Activated CD4-positive, alpha-beta memory T cell treated with anti-CD3 and anti-CD28 coated beads for 36 hours (primary cell): ENCODE results near the gene RNF151. TPM values are rescaled to one million over a fixed set of nuclear protein-coding genes. Genes with fewer than 3 reads are reported as not detected.

ENCODE experiments used
- CTCF ChIA-PET: fragments of 350-600 bp; sonication (Branson Sonifier 250); formaldehyde crosslinking; loops from one replicate; lab custom pipeline; 2021; ENCODE audit warnings: antibody characterized with exemption, inconsistent platforms; lab: Charles Lee
- POLR2A ChIA-PET: fragments of 350-600 bp; sonication (Branson Sonifier 250); formaldehyde crosslinking; loops from one replicate; lab custom pipeline; 2021; ENCODE audit warnings: antibody characterized with exemption; lab: Charles Lee
- DNase-seq: peaks from one replicate; pipeline ENCODE4 v3.0.0-alpha.2; 2020
- H3K27ac Mint-ChIP-seq: one replicate; pipeline ENCODE4 v1.8.0; 2021; ENCODE audit warnings: mixed read lengths
- H3K27me3 Mint-ChIP-seq: one replicate; pipeline ENCODE4 v1.8.0; 2021; ENCODE audit warnings: mixed read lengths
- H3K36me3 Mint-ChIP-seq: one replicate; pipeline ENCODE4 v1.8.0; 2021; ENCODE audit warnings: mixed read lengths
- H3K4me1 Mint-ChIP-seq: one replicate; pipeline ENCODE4 v1.8.0; 2021; ENCODE audit warnings: low read depth, mixed read lengths
- H3K4me3 Mint-ChIP-seq: one replicate; pipeline ENCODE4 v1.8.0; 2021; ENCODE audit warnings: mild to moderate bottlenecking, mixed read lengths
- H3K9me3 Mint-ChIP-seq: one replicate; pipeline ENCODE4 v1.8.0; 2021; ENCODE audit warnings: mixed read lengths
- intact Hi-C: fragments of 100-400 bp; cut with micrococcal nuclease; formaldehyde crosslinking; loops from one replicate; pipeline ENCODE4 v1.15.1; 2023
- total RNA-seq, 2 experiments: library from RNA; stranded (reverse); gene quantifications; one replicate each; pipeline ENCODE4 v1.2.3, GENCODE V29; 2021

RNF151 gene
- total RNA-seq, 2 experiments from 2014 or later: not detected

- Mint-ChIP-seq H3K4me3 (no peak overlapping the region), H3K4me1 (peaks cover 20% of the 10 kb centered on the region), H3K27ac (no peak overlapping the region), H3K9me3 (no peaks in the 10 kb centered on the region), H3K27me3 (no peaks in the 10 kb centered on the region), H3K36me3 (peaks cover 38% of the 10 kb centered on the region)
- CTCF ChIA-PET: no interaction called here
- intact Hi-C loops: no loop called here
- no peak for DNase-seq
- POLR2A ChIA-PET: interaction anchor here (0.8 to 1.0 kb wide), 2 partner anchors 9 to 10 kb away, joined by 3 to 4 read pairs; partner anchors contain the start of gene RPS2
Observed at GRCh38 chr16:1974157-1975070, 7.8 kb downstream of the RNF151 start.

- Mint-ChIP-seq H3K36me3 (peaks cover 39% of the 10 kb centered on the region), H3K4me3 (no peak overlapping the region), H3K27ac (no peak overlapping the region), H3K4me1 (peaks cover 20% of the 10 kb centered on the region), H3K27me3 (peaks cover 3% of the 10 kb centered on the region), H3K9me3 (no peaks in the 10 kb centered on the region)
- POLR2A ChIA-PET: interaction anchor here (0.8 to 1.8 kb wide), 2 partner anchors 11 kb away, joined by 3 to 9 read pairs; partner anchors contain the start of gene RPS2
- CTCF ChIA-PET: no interaction called here
- intact Hi-C loops: no loop called here
- DNase-seq: no peak
Observed at GRCh38 chr16:1975432-1976215, 9.0 kb downstream of the RNF151 start.

GRCh38 chr16:1976216-1976520, 9.5 kb downstream of the RNF151 start:
- intact Hi-C loops: no loop called here
- DNase-seq: no peak
- Mint-ChIP-seq H3K36me3 (peaks cover 39% of the 10 kb centered on the region), H3K4me1 (peaks cover 15% of the 10 kb centered on the region), H3K9me3 (no peaks in the 10 kb centered on the region), H3K4me3 (no peak overlapping the region), H3K27ac (no peak overlapping the region), H3K27me3 (peaks cover 9% of the 10 kb centered on the region)
- CTCF ChIA-PET: no interaction called here
- POLR2A ChIA-PET: interaction anchor here (1.8 kb wide), 1 partner anchor 12 kb away, joined by 9 read pairs; the partner anchor contains the start of gene RPS2

DNA sequence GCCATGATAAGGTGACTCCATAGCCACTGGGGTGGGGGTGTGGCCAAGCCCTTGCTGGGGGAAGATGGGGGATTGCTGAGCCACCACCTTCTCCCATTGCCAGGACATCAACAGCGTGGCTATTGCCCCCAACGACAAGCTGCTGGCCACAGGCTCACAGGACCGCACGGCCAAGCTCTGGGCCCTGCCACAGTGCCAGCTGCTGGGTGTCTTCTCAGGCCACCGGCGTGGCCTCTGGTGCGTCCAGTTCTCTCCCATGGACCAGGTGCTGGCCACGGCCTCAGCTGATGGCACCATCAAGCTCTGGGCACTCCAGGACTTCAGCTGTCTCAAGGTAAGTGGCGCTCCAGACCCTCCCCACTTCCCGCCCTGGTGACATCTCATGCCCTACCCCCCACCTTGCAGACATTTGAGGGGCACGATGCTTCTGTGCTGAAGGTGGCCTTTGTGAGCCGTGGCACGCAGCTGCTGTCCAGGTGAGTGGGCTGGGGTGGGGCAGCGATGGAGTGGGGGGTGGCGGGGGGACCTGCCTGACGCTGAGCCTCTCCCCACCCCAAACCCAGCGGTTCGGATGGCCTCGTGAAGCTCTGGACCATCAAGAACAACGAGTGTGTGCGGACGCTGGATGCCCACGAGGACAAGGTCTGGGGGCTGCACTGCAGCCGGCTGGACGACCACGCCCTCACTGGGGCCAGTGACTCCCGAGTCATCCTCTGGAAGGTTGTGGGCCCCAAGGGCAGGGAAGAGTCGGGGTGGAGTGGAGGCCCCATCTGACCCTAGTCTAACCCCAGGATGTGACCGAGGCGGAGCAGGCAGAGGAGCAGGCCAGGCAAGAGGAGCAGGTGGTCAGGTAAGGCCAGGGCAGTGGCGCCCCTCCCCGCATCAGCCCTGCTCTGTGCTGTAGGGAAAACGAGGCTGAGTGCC, 10.6 kb downstream of the RNF151 start:
- CTCF ChIA-PET: interaction anchor here (1.2 kb wide), 1 partner anchor 11 kb away, joined by 3 read pairs; no protein-coding TSS in a partner anchor
- POLR2A ChIA-PET: interaction anchor here (1.8 kb wide), 1 partner anchor 13 kb away, joined by 9 read pairs; the partner anchor contains the start of gene RPS2
- peaks cover 32% of the 10 kb centered on the region for H3K36me3 Mint-ChIP-seq
- no peak for DNase-seq
- no peaks in the 10 kb centered on the region for H3K9me3 Mint-ChIP-seq
- H3K4me1 Mint-ChIP-seq: peaks cover 7% of the 10 kb centered on the region
- intact Hi-C loops: no loop called here
- no peak overlapping the region for H3K4me3 Mint-ChIP-seq
- H3K27ac Mint-ChIP-seq: no peak overlapping the region
- peaks cover 15% of the 10 kb centered on the region for H3K27me3 Mint-ChIP-seq

DNA sequence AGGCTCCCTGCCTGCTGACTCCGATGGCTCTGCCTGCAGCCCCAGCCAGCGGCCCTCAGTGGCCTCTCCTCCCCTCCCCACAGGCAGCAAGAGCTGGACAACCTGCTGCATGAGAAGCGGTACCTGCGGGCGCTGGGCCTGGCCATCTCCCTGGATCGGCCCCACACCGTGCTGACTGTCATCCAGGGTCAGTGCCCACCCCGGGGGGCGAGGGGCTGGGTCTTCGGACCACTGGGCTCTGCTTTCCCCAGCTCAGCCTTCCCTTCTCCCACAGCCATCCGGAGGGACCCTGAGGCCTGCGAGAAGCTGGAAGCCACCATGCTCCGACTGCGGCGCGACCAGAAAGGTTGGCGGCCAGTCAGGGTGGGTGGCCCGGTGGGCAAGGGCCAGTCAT, 11.2 kb downstream of the RNF151 start:
- Mint-ChIP-seq H3K9me3 (no peaks in the 10 kb centered on the region), H3K36me3 (peaks cover 30% of the 10 kb centered on the region), H3K27ac (no peak overlapping the region), H3K4me1 (peaks cover 5% of the 10 kb centered on the region), H3K27me3 (peaks cover 21% of the 10 kb centered on the region), H3K4me3 (no peak overlapping the region)
- intact Hi-C loops: no loop called here
- CTCF ChIA-PET: interaction anchor here (1.2 kb wide), 1 partner anchor 10 kb away, joined by 3 read pairs; no protein-coding TSS in a partner anchor
- POLR2A ChIA-PET: no interaction called here
- no peak for DNase-seq

DNA sequence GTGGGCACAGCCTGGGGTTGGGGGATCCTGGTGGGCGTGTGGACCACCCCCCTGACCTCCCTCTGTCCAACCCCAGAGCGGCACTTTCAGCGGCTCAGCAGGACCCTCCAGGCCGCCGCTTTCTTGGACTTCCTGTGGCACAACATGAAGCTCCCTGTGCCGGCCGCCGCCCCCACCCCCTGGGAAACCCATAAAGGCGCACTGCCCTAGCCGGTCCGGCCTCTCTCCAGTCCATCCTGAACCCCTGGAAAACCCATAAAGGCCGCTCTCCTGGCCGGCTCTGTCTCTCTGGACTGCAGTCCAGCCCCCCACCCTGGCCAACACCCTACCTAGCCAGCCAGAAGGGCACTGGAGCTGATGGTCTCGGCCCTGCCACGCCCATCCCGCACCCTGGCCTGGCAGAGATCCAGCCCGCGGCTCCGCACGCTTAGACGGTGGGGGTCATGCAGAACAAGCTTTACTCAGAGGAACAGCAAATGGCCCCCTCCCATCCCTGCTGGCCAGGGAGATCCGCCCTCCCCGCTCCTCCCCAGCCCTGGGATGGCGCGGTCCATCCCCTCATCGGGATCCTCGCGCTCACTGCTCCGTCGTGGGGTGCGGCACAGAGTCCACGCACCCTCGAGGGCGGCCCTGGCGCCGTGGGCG, 11.9 kb downstream of the RNF151 start:
- Mint-ChIP-seq H3K4me3 (no peak overlapping the region), H3K36me3 (peaks cover 29% of the 10 kb centered on the region), H3K27ac (no peak overlapping the region), H3K27me3 (peaks cover 26% of the 10 kb centered on the region), H3K9me3 (no peaks in the 10 kb centered on the region), H3K4me1 (peaks cover 4% of the 10 kb centered on the region)
- intact Hi-C loops: no loop called here
- ChIA-PET CTCF (interaction anchor here (1.2 kb wide), 1 partner anchor 9 kb away, joined by 3 read pairs; no protein-coding TSS in a partner anchor), POLR2A (interaction anchor here (1.2 kb wide), 1 partner anchor 14 kb away, joined by 4 read pairs; the partner anchor contains the start of gene RPS2)
- no peak for DNase-seq

DNA sequence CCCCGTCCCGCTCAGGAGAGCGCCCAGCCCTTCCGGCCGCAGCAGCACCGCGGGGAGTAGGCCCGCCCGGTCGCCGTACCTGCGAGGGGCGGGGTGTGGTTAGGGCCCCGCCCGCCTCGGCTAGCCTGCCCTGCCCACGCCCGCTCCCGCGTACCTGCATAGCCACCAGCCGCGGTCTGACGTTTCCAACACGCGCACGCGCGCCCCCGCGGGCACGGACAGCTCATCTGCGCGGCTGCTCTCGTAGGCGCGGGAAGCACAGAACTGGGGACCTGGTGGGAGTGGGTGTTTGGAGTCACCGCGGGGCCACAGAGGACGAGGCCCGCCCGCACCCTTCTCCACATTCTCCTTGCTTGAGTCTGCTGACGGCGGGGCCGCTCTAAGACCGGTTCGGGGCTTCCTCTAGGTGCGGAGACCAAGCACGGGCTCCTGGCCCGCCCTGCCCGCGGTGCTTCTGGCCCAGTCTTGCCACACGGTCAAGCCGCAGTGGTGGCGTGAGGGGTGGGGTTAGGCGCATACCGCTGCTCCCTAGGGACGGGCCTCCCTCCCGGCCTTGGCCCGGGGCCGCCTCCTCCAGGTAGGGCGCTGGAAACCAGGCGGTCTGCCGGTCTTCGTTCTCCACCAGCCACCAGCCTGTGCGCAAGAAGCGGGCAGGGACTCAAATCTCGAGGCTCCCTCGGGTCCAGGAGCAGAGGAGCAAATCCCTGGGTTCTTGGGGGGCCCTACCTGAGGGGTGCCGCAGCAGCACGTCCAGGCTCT, 12.8 kb downstream of the RNF151 start:
- Mint-ChIP-seq H3K9me3 (no peaks in the 10 kb centered on the region), H3K27ac (no peak overlapping the region), H3K36me3 (peaks cover 29% of the 10 kb centered on the region), H3K4me1 (peaks cover 4% of the 10 kb centered on the region), H3K4me3 (no peak overlapping the region), H3K27me3 (peaks cover 26% of the 10 kb centered on the region)
- ChIA-PET POLR2A (interaction anchor here (1.2 kb wide), 1 partner anchor 15 kb away, joined by 4 read pairs; the partner anchor contains the start of gene RPS2), CTCF (interaction anchor here (1.3 kb wide), 1 partner anchor 160 kb away, joined by 3 read pairs; no protein-coding TSS in a partner anchor)
- intact Hi-C loops: no loop called here
- DNase-seq: peak; percentile 51

- no peak for DNase-seq
- H3K27ac Mint-ChIP-seq: no peak overlapping the region
- no peaks in the 10 kb centered on the region for H3K9me3 Mint-ChIP-seq
- H3K4me1 Mint-ChIP-seq: peaks cover 12% of the 10 kb centered on the region
- no peak overlapping the region for H3K4me3 Mint-ChIP-seq
- intact Hi-C loops: no loop called here
- CTCF ChIA-PET: interaction anchor here (1.3 kb wide), 1 partner anchor 160 kb away, joined by 3 read pairs; no protein-coding TSS in a partner anchor
- POLR2A ChIA-PET: interaction anchor here (3.2 kb wide), 1 partner anchor 9 kb away, joined by 15 read pairs; the partner anchor contains the start of gene TBL3
- peaks cover 22% of the 10 kb centered on the region for H3K36me3 Mint-ChIP-seq
- H3K27me3 Mint-ChIP-seq: peaks cover 26% of the 10 kb centered on the region
Observed at GRCh38 chr16:1980030-1980769, 13.5 kb downstream of the RNF151 start.

- Mint-ChIP-seq H3K27me3 (peaks cover 26% of the 10 kb centered on the region), H3K36me3 (peaks cover 19% of the 10 kb centered on the region), H3K9me3 (no peaks in the 10 kb centered on the region), H3K4me1 (peaks cover 15% of the 10 kb centered on the region), H3K27ac (no peak overlapping the region), H3K4me3 (no peak overlapping the region)
- ChIA-PET CTCF (interaction anchor here (1.3 kb wide), 1 partner anchor 159 kb away, joined by 3 read pairs; no protein-coding TSS in a partner anchor), POLR2A (interaction anchor here (2.4 to 3.2 kb wide), 2 partner anchors 9 to 20 kb away, joined by 7 to 15 read pairs; partner anchors contain the start of gene TBL3)
- DNase-seq: no peak
- intact Hi-C loops: no loop called here
Observed at GRCh38 chr16:1980770-1981087, 14.1 kb downstream of the RNF151 start.
